Fibroblast of lung (primary cell): ENCODE results near the gene TMEM62. TPM values are rescaled to one million over a fixed set of nuclear protein-coding genes. Genes with fewer than 3 reads are reported as not detected.

Experiments used
- DNase-seq, 2 donors: peaks; one replicate each; pipeline versions ENCODE4 v3.0.0 to v3.0.0-alpha.2; 2010; ENCODE audit warnings: low read depth in 2 of 2
- H2AFZ ChIP-seq: 2 replicates; pipeline ENCODE4 v1.5.1; 2012; ENCODE audit warnings: low read length, control low read depth, inconsistent platforms
- H3K27ac ChIP-seq: 2 replicates; pipeline ENCODE4 v1.5.1; 2011; ENCODE audit warnings: low read length, control low read depth; ENCODE audit not compliant: insufficient read depth
- H3K27me3 ChIP-seq: 2 replicates; pipeline ENCODE4 v1.5.1; 2011; ENCODE audit warnings: mild to moderate bottlenecking, low read length; ENCODE audit not compliant: control insufficient read depth, insufficient read depth
- H3K36me3 ChIP-seq: 2 replicates; pipeline ENCODE4 v1.5.1; 2011; ENCODE audit warnings: low read length; ENCODE audit not compliant: control insufficient read depth, insufficient read depth
- H3K4me1 ChIP-seq: 2 replicates; pipeline ENCODE4 v1.5.1; 2011; ENCODE audit warnings: low read length; ENCODE audit not compliant: control insufficient read depth, insufficient read depth; ENCODE audit errors: extremely low read depth
- H3K4me2 ChIP-seq: 2 replicates; pipeline ENCODE4 v1.5.1; 2011; ENCODE audit warnings: low read length, control low read depth; ENCODE audit not compliant: insufficient read depth; ENCODE audit errors: extremely low read depth
- H3K4me3 ChIP-seq, 4 experiments: fragments of 200-600 bp in 1 of 4; sonication (generic) in 1 of 4; replicated peaks in 1 of 4; 2 replicates each; pipeline ENCODE4 v1.5.1; 2011 to 2016; ENCODE audit warnings: low read length in 4 of 4, low read depth in 3 of 4, mild to moderate bottlenecking in 3 of 4, control low read depth in 2 of 4, inconsistent platforms in 1 of 4, mixed read lengths in 1 of 4; ENCODE audit not compliant: insufficient read depth in 1 of 4; ENCODE audit errors: control extremely low read depth in 1 of 4
- H3K79me2 ChIP-seq: 2 replicates; pipeline ENCODE4 v1.5.1; 2012; ENCODE audit warnings: mild to moderate bottlenecking, low read length, inconsistent platforms; ENCODE audit not compliant: control insufficient read depth, insufficient read depth
- H3K9ac ChIP-seq: 2 replicates; pipeline ENCODE4 v1.5.1; 2011; ENCODE audit warnings: mild to moderate bottlenecking, low read length, control low read depth; ENCODE audit not compliant: insufficient read depth
- H3K9me3 ChIP-seq: 2 replicates; pipeline ENCODE4 v1.5.1; 2012; ENCODE audit warnings: low read depth, low read length; ENCODE audit not compliant: control insufficient read depth, insufficient read depth
- H4K20me1 ChIP-seq: 2 replicates; pipeline ENCODE4 v1.5.1; 2011; ENCODE audit warnings: low read length; ENCODE audit not compliant: control insufficient read depth, insufficient read depth; ENCODE audit errors: extremely low read depth
- CTCF ChIP-seq, 2 donors: IDR thresholded peaks in 1 of 2; conservative IDR thresholded peaks in 1 of 2; 1 replicate in 1 of 2; 2 replicates in 1 of 2; pipeline ENCODE4 v1.5.1; 2011 to 2012; ENCODE audit warnings: low read length in 2 of 2, control low read depth in 1 of 2, inconsistent platforms in 1 of 2, low read depth in 1 of 2, mild to moderate bottlenecking in 1 of 2
- EZH2 ChIP-seq: IDR thresholded peaks from 2 replicates; pipeline ENCODE4 v1.5.1; 2012; ENCODE audit warnings: low read length, control low read depth, mild to moderate bottlenecking; ENCODE audit errors: missing control alignments
- polyA plus RNA-seq, 2 donors: library from polyadenylated mRNA; depleted of rRNA in 1 of 2; stranded (reverse) in 1 of 2; unstranded in 1 of 2; fragments of >200 nt; gene quantifications; 2 replicates each; pipeline ENCODE4 v1.2.1, GENCODE V29; 2011 to 2012; ENCODE audit warnings: missing spikeins in 1 of 2
- total RNA-seq: library from RNA; depleted of rRNA; stranded (reverse); fragments of >200 nt; gene quantifications from 2 replicates; pipeline ENCODE4 v1.2.1, GENCODE V29; 2014

The TMEM62 gene
- total and polyA plus RNA-seq, 2 donors (not counting 1 experiment from before 2014, with no cell fraction given), result 10.7 to 20.8 TPM

GRCh38 chr15:43103907-43104306 lies 29.5 kb upstream of the TMEM62 start:
- no peak overlapping the region for H3K9ac ChIP-seq
- H3K36me3 ChIP-seq, result peaks cover 4% of the 10 kb centered on the region
- DNase-seq, result no peak
- H3K27ac ChIP-seq, result no peak overlapping the region
- TF ChIP-seq CTCF (conservative IDR thresholded peaks at IDR 0.05 in 1 of 2, IDR thresholded peaks at IDR 0.05 in 1 of 2; ENCODE audit: low read depth in 1 of 2, low read length in 2 of 2) (no peak), EZH2 (no peak)
- H3K4me2 ChIP-seq, result no peak overlapping the region
- H3K27me3 ChIP-seq, result no peaks in the 10 kb centered on the region
- peaks cover 53% of the 10 kb centered on the region for H3K79me2 ChIP-seq
- no peak overlapping the region for H2AFZ ChIP-seq
- H4K20me1 ChIP-seq, result no peaks in the 10 kb centered on the region
- no peak overlapping the region for H3K4me3 ChIP-seq
- H3K4me1 ChIP-seq, result peaks cover 3% of the 10 kb centered on the region
- no peaks in the 10 kb centered on the region for H3K9me3 ChIP-seq

GRCh38 chr15:43104426-43104825 lies 29.0 kb upstream of the TMEM62 start:
- H3K4me3 ChIP-seq, result peak overlapping the region; percentile 75 to 99 (median 91)

GRCh38 chr15:43105077-43105736 lies 28.2 kb upstream of the TMEM62 start:
- Histone ChIP-seq H3K4me1 (peaks cover 3% of the 10 kb centered on the region), H3K9me3 (no peaks in the 10 kb centered on the region), H3K9ac (peak overlapping the region; percentile 71), H3K27me3 (no peaks in the 10 kb centered on the region), H3K36me3 (peaks cover 2% of the 10 kb centered on the region), H2AFZ (peak overlapping the region; percentile 50), H3K79me2 (peaks cover 47% of the 10 kb centered on the region), H4K20me1 (no peaks in the 10 kb centered on the region), H3K4me3 (peak overlapping the region; percentile 75 to 99 (median 91)), H3K4me2 (peak overlapping the region; percentile 73), H3K27ac (peak overlapping the region; percentile 87)
- no peak for TF ChIP-seq EZH2
- TF ChIP-seq CTCF (conservative IDR thresholded peaks at IDR 0.05 in 1 of 2, IDR thresholded peaks at IDR 0.05 in 1 of 2; ENCODE audit: low read depth in 1 of 2, low read length in 2 of 2), result no peak
- peak in 1 of 2 donors; percentile 12 for DNase-seq

More at GRCh38 chr15:43104426-43104825, 29.0 kb upstream of the TMEM62 start:
- H3K4me2 ChIP-seq, result peak overlapping the region; percentile 81
- H3K9me3 ChIP-seq, result no peaks in the 10 kb centered on the region
- peaks cover 4% of the 10 kb centered on the region for H3K36me3 ChIP-seq
- H3K27me3 ChIP-seq, result no peaks in the 10 kb centered on the region
- TF ChIP-seq CTCF (conservative IDR thresholded peaks at IDR 0.05 in 1 of 2, IDR thresholded peaks at IDR 0.05 in 1 of 2; ENCODE audit: low read depth in 1 of 2, low read length in 2 of 2) (no peak), EZH2 (no peak)
- H3K27ac ChIP-seq, result no peak overlapping the region
- H3K4me1 ChIP-seq, result peaks cover 3% of the 10 kb centered on the region
- no peaks in the 10 kb centered on the region for H4K20me1 ChIP-seq
- peak in 1 of 2 donors; percentile 33 for DNase-seq
- H2AFZ ChIP-seq, result no peak overlapping the region
- H3K9ac ChIP-seq, result no peak overlapping the region
- peaks cover 53% of the 10 kb centered on the region for H3K79me2 ChIP-seq
